SU-DHL-6 (cell line): ENCODE measurements around the gene ZFAND3.

Experiments
- EZH2phosphoT487 ChIP-seq: fragments of 200-600 bp; sonication (generic), shearing (Covaris generic); conservative IDR thresholded peaks from 2 replicates; pipeline ENCODE4 v1.6.1; 2018; ENCODE audit warnings: mild to moderate bottlenecking, antibody characterized with exemption, low read length, moderate library complexity, mixed read lengths
- TF ChIP-seq, protein P1 (sequence below): fragments of 200-600 bp; sonication (generic); IDR thresholded peaks from one replicate; pipeline ENCODE4 v1.5.1; 2017; ENCODE audit warnings: antibody characterized with exemption, mild to moderate bottlenecking, low read length, moderate library complexity; ENCODE audit not compliant: insufficient read depth, poor library complexity, severe bottlenecking

DNA sequence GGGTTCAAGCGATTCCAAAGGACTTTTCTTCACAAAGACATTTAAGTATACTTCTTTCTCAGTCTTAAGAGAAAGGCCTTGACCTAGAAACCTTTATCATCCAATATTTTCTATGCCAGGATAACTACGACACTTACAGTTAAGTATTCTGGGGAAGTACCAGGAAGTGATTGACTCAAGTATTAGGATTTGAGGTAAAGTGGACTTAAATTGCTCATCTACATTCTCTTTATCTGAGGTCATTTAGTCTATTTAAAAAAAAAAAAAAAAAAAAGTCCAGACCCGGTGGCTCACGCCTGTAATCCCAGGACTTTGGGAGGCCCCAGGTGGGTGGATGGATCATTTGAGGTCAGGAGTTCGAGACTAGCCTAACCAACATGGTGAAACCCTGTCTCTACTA, 114.7 kb downstream of the ZFAND3 start:
- TF ChIP-seq, protein P1, sequence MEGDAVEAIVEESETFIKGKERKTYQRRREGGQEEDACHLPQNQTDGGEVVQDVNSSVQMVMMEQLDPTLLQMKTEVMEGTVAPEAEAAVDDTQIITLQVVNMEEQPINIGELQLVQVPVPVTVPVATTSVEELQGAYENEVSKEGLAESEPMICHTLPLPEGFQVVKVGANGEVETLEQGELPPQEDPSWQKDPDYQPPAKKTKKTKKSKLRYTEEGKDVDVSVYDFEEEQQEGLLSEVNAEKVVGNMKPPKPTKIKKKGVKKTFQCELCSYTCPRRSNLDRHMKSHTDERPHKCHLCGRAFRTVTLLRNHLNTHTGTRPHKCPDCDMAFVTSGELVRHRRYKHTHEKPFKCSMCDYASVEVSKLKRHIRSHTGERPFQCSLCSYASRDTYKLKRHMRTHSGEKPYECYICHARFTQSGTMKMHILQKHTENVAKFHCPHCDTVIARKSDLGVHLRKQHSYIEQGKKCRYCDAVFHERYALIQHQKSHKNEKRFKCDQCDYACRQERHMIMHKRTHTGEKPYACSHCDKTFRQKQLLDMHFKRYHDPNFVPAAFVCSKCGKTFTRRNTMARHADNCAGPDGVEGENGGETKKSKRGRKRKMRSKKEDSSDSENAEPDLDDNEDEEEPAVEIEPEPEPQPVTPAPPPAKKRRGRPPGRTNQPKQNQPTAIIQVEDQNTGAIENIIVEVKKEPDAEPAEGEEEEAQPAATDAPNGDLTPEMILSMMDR = no peak
- TF ChIP-seq EZH2phosphoT487 = no peak
